Measurements from ENCODE around the gene ICAM2. TPM values are rescaled to one million over a fixed set of nuclear protein-coding genes. Genes with fewer than 3 reads are reported as not detected.

The ICAM2 gene
- total RNA-seq, 1 experiment from 2014 or later: 2.0 TPM

- Mint-ChIP-seq H3K27ac (ENCODE audit: unreplicated experiment) (no peak overlapping the region), H3K27me3 (ENCODE audit: insufficient read depth, unreplicated experiment) (no peaks in the 10 kb centered on the region), H3K4me3 (ENCODE audit: unreplicated experiment) (no peak overlapping the region), H3K36me3 (ENCODE audit: insufficient read depth, unreplicated experiment) (peaks cover 30% of the 10 kb centered on the region), H3K4me1 (ENCODE audit: low read depth, unreplicated experiment) (no peaks in the 10 kb centered on the region), H3K9me3 (ENCODE audit: unreplicated experiment) (no peaks in the 10 kb centered on the region)
- no peak for DNase-seq
- no TSS peak for BruUV-seq (replicated peaks)
- intact Hi-C loops (cut with micrococcal nuclease; ENCODE audit: unreplicated experiment): no loop called here
- no peaks in the 10 kb centered on the region for H3K9me3 ChIP-seq
- H3K27me3 ChIP-seq (replicated peaks; ENCODE audit: control insufficient read depth, insufficient read depth, low read length): no peaks in the 10 kb centered on the region
- no peaks in the 10 kb centered on the region; the same call in 1 of the 2 replicates for H3K36me3 ChIP-seq (ENCODE audit: control insufficient read depth, insufficient read depth, low read length)
- no peak overlapping the region for H3K4me3 ChIP-seq (ENCODE audit: low read depth, low read length)
- TF ChIP-seq, protein P1, sequence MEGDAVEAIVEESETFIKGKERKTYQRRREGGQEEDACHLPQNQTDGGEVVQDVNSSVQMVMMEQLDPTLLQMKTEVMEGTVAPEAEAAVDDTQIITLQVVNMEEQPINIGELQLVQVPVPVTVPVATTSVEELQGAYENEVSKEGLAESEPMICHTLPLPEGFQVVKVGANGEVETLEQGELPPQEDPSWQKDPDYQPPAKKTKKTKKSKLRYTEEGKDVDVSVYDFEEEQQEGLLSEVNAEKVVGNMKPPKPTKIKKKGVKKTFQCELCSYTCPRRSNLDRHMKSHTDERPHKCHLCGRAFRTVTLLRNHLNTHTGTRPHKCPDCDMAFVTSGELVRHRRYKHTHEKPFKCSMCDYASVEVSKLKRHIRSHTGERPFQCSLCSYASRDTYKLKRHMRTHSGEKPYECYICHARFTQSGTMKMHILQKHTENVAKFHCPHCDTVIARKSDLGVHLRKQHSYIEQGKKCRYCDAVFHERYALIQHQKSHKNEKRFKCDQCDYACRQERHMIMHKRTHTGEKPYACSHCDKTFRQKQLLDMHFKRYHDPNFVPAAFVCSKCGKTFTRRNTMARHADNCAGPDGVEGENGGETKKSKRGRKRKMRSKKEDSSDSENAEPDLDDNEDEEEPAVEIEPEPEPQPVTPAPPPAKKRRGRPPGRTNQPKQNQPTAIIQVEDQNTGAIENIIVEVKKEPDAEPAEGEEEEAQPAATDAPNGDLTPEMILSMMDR (IDR thresholded peaks at IDR 0.05; ENCODE audit: insufficient read depth in 1 of 2, low read depth in 1 of 2, low read length in 1 of 2, severe bottlenecking in 1 of 2, unreplicated experiment in 1 of 2): no peak
- peaks cover 4% of the 10 kb centered on the region; the same call in 1 of the 2 replicates for H3K4me1 ChIP-seq
- POLR2A ChIA-PET: no interaction called here
- CTCF ChIA-PET: no interaction called here
These were observed 22.5 kb upstream of the ICAM2 start for GRCh38 chr17:64042700-64043485.

- no TSS peak for BruUV-seq (replicated peaks)
- H3K4me1 ChIP-seq: peaks cover 7% of the 10 kb centered on the region; the same call in 1 of the 2 replicates
- Mint-ChIP-seq H3K9me3 (ENCODE audit: unreplicated experiment) (no peaks in the 10 kb centered on the region), H3K36me3 (ENCODE audit: insufficient read depth, unreplicated experiment) (peaks cover 30% of the 10 kb centered on the region), H3K27me3 (ENCODE audit: insufficient read depth, unreplicated experiment) (no peaks in the 10 kb centered on the region), H3K4me3 (ENCODE audit: unreplicated experiment) (no peak overlapping the region), H3K4me1 (ENCODE audit: low read depth, unreplicated experiment) (no peaks in the 10 kb centered on the region), H3K27ac (ENCODE audit: unreplicated experiment) (no peak overlapping the region)
- ChIA-PET POLR2A (no interaction called here), CTCF (interaction anchor here (0.5 kb wide), 1 partner anchor 1734 kb away, joined by 3 read pairs; no protein-coding TSS in a partner anchor)
- TF ChIP-seq, protein P1 (IDR thresholded peaks at IDR 0.05; ENCODE audit: insufficient read depth in 1 of 2, low read depth in 1 of 2, low read length in 1 of 2, severe bottlenecking in 1 of 2, unreplicated experiment in 1 of 2): no peak
- no peaks in the 10 kb centered on the region for H3K27me3 ChIP-seq (replicated peaks; ENCODE audit: control insufficient read depth, insufficient read depth, low read length)
- no peak overlapping the region for H3K4me3 ChIP-seq (ENCODE audit: low read depth, low read length)
- no peaks in the 10 kb centered on the region; the same call in 1 of the 2 replicates for H3K36me3 ChIP-seq (ENCODE audit: control insufficient read depth, insufficient read depth, low read length)
- intact Hi-C loops (cut with micrococcal nuclease; ENCODE audit: unreplicated experiment): no loop called here
- H3K9me3 ChIP-seq: no peaks in the 10 kb centered on the region
- DNase-seq: no peak
These were observed 21.5 kb upstream of the ICAM2 start for GRCh38 chr17:64041912-64042311.

DNA sequence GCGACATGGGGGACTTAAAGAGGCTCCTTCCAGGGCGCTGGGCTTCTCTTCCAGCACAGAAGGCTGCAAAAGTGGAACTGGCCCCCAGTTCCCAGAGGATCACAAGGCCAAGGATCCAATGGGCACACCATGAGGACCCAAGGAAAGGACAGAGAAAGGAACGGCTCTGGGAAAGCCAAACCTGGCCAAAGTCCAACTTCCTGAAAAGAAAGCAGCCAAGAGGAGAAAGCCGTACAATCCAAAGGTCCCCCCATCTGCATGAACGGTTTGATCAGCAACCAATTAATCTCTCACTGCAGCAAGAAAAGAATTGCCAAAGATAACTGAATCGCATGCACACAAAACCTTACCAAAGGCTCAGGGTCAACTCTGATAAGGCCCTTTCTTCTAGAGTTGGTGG lies 19.8 kb upstream of the ICAM2 start:
- H3K4me1 ChIP-seq: peaks cover 7% of the 10 kb centered on the region; the same call in 1 of the 2 replicates
- H3K9me3 ChIP-seq: no peaks in the 10 kb centered on the region
- DNase-seq: no peak
- ChIA-PET POLR2A (no interaction called here), CTCF (no interaction called here)
- BruUV-seq (replicated peaks): no TSS peak
- no peaks in the 10 kb centered on the region for H3K27me3 ChIP-seq (replicated peaks; ENCODE audit: control insufficient read depth, insufficient read depth, low read length)
- Mint-ChIP-seq H3K27ac (ENCODE audit: unreplicated experiment) (peak overlapping the region; percentile 12), H3K9me3 (ENCODE audit: unreplicated experiment) (no peaks in the 10 kb centered on the region), H3K4me3 (ENCODE audit: unreplicated experiment) (no peak overlapping the region), H3K4me1 (ENCODE audit: low read depth, unreplicated experiment) (no peaks in the 10 kb centered on the region), H3K36me3 (ENCODE audit: insufficient read depth, unreplicated experiment) (peaks cover 28% of the 10 kb centered on the region), H3K27me3 (ENCODE audit: insufficient read depth, unreplicated experiment) (no peaks in the 10 kb centered on the region)
- intact Hi-C loops (cut with micrococcal nuclease; ENCODE audit: unreplicated experiment): no loop called here
- H3K36me3 ChIP-seq (ENCODE audit: control insufficient read depth, insufficient read depth, low read length): no peaks in the 10 kb centered on the region; the same call in 1 of the 2 replicates
- TF ChIP-seq, protein P1 (IDR thresholded peaks at IDR 0.05; ENCODE audit: insufficient read depth in 1 of 2, low read depth in 1 of 2, low read length in 1 of 2, severe bottlenecking in 1 of 2, unreplicated experiment in 1 of 2): no peak
- H3K4me3 ChIP-seq (ENCODE audit: low read depth, low read length): no peak overlapping the region
